MM.1S (cell line): ENCODE results near the gene SYNGR4.

Experiments used
- DNase-seq: peaks from one replicate; pipeline ENCODE4 v3.0.0-alpha.2; 2015
- H2AFZ ChIP-seq: fragments of 300-600 bp; sonication (generic); 2 replicates; pipeline ENCODE4 v1.6.0; 2016; ENCODE audit warnings: antibody characterized with exemption, low read length
- H3F3A ChIP-seq: fragments of 300-600 bp; sonication (generic); 2 replicates; pipeline ENCODE4 v1.6.1; 2016; ENCODE audit warnings: mild to moderate bottlenecking, antibody characterized with exemption, low read length, moderate library complexity, mixed read lengths; ENCODE audit not compliant: insufficient read depth
- H3K27ac ChIP-seq: fragments of 300-600 bp; sonication (generic); 2 replicates; pipeline ENCODE4 v1.5.1; 2016; ENCODE audit warnings: mild to moderate bottlenecking, low read length
- H3K27me3 ChIP-seq: fragments of 300-600 bp; sonication (generic); replicated peaks from 2 replicates; pipeline ENCODE4 v1.6.0; 2016; ENCODE audit warnings: low read length; ENCODE audit not compliant: insufficient read depth
- H3K36me3 ChIP-seq: fragments of 300-600 bp; sonication (generic); replicated peaks from 2 replicates; pipeline ENCODE4 v1.6.1; 2016; ENCODE audit warnings: mild to moderate bottlenecking, low read length, mixed read lengths; ENCODE audit not compliant: insufficient read depth
- H3K4me1 ChIP-seq: fragments of 300-600 bp; sonication (generic); 2 replicates; pipeline ENCODE4 v1.6.1; 2016; ENCODE audit warnings: low read length, mixed read lengths
- H3K4me2 ChIP-seq: fragments of 300-600 bp; sonication (generic); 2 replicates; pipeline ENCODE4 v1.6.0; 2016; ENCODE audit warnings: low read depth, low read length
- H3K4me3 ChIP-seq: fragments of 300-600 bp; sonication (generic); 2 replicates; pipeline ENCODE4 v1.5.1; 2016; ENCODE audit warnings: low read length, mixed read lengths
- H3K79me2 ChIP-seq: fragments of 300-600 bp; sonication (generic); 2 replicates; pipeline ENCODE4 v1.6.1; 2016; ENCODE audit warnings: mixed run types, low read length, mixed read lengths
- H3K9ac ChIP-seq: fragments of 300-600 bp; sonication (generic); 2 replicates; pipeline ENCODE4 v1.6.1; 2016; ENCODE audit warnings: low read length, mixed read lengths
- H3K9me2 ChIP-seq: fragments of 300-600 bp; sonication (generic); replicated peaks from 2 replicates; pipeline ENCODE4 v1.6.1; 2016; ENCODE audit warnings: mild to moderate bottlenecking, low read length, mixed read lengths; ENCODE audit not compliant: insufficient read depth
- H3K9me3 ChIP-seq: fragments of 300-600 bp; sonication (generic); replicated peaks from 2 replicates; pipeline ENCODE4 v1.6.1; 2016; ENCODE audit warnings: mild to moderate bottlenecking, low read length, mixed read lengths; ENCODE audit not compliant: insufficient read depth
- H4K20me1 ChIP-seq: fragments of 300-600 bp; sonication (generic); 2 replicates; pipeline ENCODE4 v1.6.1; 2016; ENCODE audit warnings: mild to moderate bottlenecking, low read length, moderate library complexity, mixed read lengths; ENCODE audit not compliant: insufficient read depth
- EZH2 ChIP-seq: fragments of 300-600 bp; sonication (generic); optimal IDR thresholded peaks from 2 replicates; pipeline ENCODE3; 2017; ENCODE audit warnings: low read depth, mild to moderate bottlenecking, antibody characterized with exemption, low read length, mixed read lengths
- EZH2phosphoT487 ChIP-seq: fragments of 300-600 bp; sonication (generic); IDR thresholded peaks from 2 replicates; pipeline ENCODE4 v1.6.1; 2018; ENCODE audit warnings: antibody characterized with exemption, low read length
- TF ChIP-seq, protein P1 (sequence below): fragments of 300-600 bp; sonication (generic); IDR thresholded peaks from 2 replicates; pipeline ENCODE4 v1.5.1; 2016; ENCODE audit warnings: antibody characterized with exemption, low read length, mixed read lengths

The SYNGR4 gene

DNA sequence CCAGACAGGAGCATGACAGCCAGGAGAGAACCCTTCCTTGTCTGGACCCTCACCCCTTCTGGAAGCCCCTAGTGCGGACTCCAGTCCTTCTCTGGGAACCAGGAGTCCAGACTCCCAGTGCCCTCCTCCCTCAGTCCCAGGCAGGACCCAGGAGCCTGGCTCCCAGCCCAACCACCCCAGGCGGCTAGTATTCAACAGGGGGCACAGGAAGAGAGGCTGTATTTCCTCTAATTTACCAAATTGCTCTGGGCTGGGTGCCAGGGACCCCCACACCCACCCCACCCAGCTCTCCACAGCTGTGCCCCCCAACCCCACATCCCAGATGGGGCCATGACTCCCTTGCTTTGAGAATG lies 32.6 kb downstream of the SYNGR4 start:
- Histone ChIP-seq H3K79me2 (peaks cover 6% of the 10 kb centered on the region; the same call in 1 of the 2 replicates), H3K4me2 (no peak overlapping the region), H3K4me3 (no peak overlapping the region), H4K20me1 (no peaks in the 10 kb centered on the region), H3K9me3 (no peaks in the 10 kb centered on the region), H3K27ac (no peak overlapping the region), H3K36me3 (no peaks in the 10 kb centered on the region), H3K4me1 (peaks cover 17% of the 10 kb centered on the region), H3K9me2 (no peaks in the 10 kb centered on the region), H3F3A (peaks cover 17% of the 10 kb centered on the region), H3K27me3 (peaks cover 51% of the 10 kb centered on the region), H2AFZ (no peak overlapping the region), H3K9ac (no peak overlapping the region)
- TF ChIP-seq EZH2 (no peak), EZH2phosphoT487 (no peak)
- TF ChIP-seq, protein P1, sequence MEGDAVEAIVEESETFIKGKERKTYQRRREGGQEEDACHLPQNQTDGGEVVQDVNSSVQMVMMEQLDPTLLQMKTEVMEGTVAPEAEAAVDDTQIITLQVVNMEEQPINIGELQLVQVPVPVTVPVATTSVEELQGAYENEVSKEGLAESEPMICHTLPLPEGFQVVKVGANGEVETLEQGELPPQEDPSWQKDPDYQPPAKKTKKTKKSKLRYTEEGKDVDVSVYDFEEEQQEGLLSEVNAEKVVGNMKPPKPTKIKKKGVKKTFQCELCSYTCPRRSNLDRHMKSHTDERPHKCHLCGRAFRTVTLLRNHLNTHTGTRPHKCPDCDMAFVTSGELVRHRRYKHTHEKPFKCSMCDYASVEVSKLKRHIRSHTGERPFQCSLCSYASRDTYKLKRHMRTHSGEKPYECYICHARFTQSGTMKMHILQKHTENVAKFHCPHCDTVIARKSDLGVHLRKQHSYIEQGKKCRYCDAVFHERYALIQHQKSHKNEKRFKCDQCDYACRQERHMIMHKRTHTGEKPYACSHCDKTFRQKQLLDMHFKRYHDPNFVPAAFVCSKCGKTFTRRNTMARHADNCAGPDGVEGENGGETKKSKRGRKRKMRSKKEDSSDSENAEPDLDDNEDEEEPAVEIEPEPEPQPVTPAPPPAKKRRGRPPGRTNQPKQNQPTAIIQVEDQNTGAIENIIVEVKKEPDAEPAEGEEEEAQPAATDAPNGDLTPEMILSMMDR: no peak
- DNase-seq: no peak

DNA sequence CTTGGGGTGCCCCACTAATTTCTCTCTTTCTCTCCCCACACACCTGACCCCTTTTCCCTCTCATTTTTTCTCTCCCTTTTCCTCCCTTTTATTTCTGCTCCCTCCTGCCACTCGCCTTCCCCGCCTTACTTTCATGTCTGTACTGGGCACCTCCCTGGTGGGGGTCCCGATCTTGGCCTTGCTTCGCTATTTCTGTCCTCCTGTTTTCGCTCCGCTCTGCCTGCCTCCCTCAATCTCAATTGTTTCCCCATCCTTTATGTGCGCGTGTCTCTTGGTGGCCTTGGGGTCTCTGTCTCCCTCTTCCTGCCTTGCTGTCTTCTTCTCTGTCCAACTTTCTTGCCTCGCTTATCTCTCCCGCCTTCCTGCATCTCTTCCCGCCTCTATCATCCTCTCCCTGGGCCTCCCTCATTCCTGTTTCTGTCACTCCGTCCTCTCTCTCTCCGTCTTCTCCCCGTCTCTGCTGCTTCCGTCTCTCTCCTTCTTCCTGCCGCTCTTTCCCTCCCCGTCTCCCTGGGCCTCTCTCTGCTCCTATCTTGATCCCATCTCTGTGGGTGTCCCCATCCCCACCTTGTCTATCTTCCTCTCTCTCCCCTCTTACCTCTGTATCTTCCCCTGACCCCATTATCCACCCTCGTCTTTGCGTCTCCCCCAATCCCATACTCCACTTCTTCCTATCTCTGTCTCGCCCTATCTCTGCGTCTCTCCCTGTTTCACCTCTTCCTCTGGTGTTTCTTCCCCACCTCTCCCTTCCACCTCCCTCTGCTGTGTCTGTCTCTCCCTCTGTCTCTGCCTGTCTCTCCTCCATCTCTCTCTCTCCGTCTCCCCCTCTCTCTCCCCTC lies 33.3 kb downstream of the SYNGR4 start:
- Histone ChIP-seq H3K36me3 (no peaks in the 10 kb centered on the region), H3K4me2 (peak overlapping the region; percentile 99), H3K79me2 (peaks cover 6% of the 10 kb centered on the region; the same call in 1 of the 2 replicates), H3K9me3 (no peaks in the 10 kb centered on the region), H3K27me3 (peaks cover 50% of the 10 kb centered on the region), H3K4me3 (peak overlapping the region; percentile 76), H2AFZ (peak overlapping the region; percentile 63), H3K4me1 (peaks cover 17% of the 10 kb centered on the region), H3K9ac (peak overlapping the region; percentile 78), H3K9me2 (no peaks in the 10 kb centered on the region), H3K27ac (no peak overlapping the region), H3F3A (peaks cover 17% of the 10 kb centered on the region), H4K20me1 (no peaks in the 10 kb centered on the region)
- no peak for DNase-seq
- TF ChIP-seq, protein P1: no peak
- TF ChIP-seq EZH2 (no peak), EZH2phosphoT487 (no peak)

DNA sequence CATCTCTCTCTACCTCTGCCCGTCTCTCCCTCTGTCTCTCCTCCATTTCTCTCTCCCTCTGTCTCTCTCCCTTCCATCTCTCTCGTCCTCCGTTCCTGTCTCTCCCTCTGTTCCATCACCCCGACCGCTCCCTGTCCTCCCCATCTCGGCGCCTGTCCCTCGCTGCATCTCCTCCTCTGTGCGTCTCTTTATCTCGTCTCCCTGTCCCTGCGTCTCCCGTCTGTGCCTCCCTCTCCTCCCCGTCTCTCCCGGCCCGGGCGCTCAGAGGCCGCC lies 33.9 kb downstream of the SYNGR4 start:
- Histone ChIP-seq H3K4me2 (peak overlapping the region; percentile 99), H3K9ac (peak overlapping the region; percentile 78), H3K4me1 (peaks cover 17% of the 10 kb centered on the region), H3K9me2 (no peaks in the 10 kb centered on the region), H3K27me3 (peaks cover 45% of the 10 kb centered on the region), H3K36me3 (no peaks in the 10 kb centered on the region), H4K20me1 (no peaks in the 10 kb centered on the region), H3K4me3 (peak overlapping the region; percentile 76), H3K79me2 (peaks cover 6% of the 10 kb centered on the region; the same call in 1 of the 2 replicates), H3K9me3 (no peaks in the 10 kb centered on the region), H3K27ac (no peak overlapping the region), H2AFZ (peak overlapping the region; percentile 63), H3F3A (peaks cover 17% of the 10 kb centered on the region)
- DNase-seq: no peak
- TF ChIP-seq EZH2 (no peak), EZH2phosphoT487 (no peak)
- TF ChIP-seq, protein P1: no peak
